Stomach (tissue), 9 donors: ENCODE measurements around the gene CHRNG. TPM values are rescaled to one million over a fixed set of nuclear protein-coding genes. Genes with fewer than 3 reads are reported as not detected.

Experiments
- DNase-seq, 2 donors: peaks; one replicate each; pipeline versions ENCODE4 v3.0.0 to v3.0.0-alpha.2; 2013 to 2019
- H3K27ac ChIP-seq, 5 donors: fragments of 200-600 bp in 4 of 5; sonication (generic) in 4 of 5; one replicate each; pipeline ENCODE4 v1.5.1; 2013 to 2019; ENCODE audit warnings: mild to moderate bottlenecking in 1 of 5, moderate library complexity in 1 of 5
- H3K27me3 ChIP-seq, 3 donors: fragments of 200-600 bp; sonication (generic); one replicate each; pipeline ENCODE4 v1.5.1; 2017 to 2019; ENCODE audit warnings: mixed run types in 1 of 3
- H3K36me3 ChIP-seq, 4 donors: fragments of 200-600 bp; sonication (generic); 1 replicate in 3 of 4; 2 replicates in 1 of 4; pipeline ENCODE4 v1.5.1; 2016 to 2019
- H3K4me1 ChIP-seq, 4 donors: fragments of 200-600 bp; sonication (generic); one replicate each; pipeline ENCODE4 v1.5.1; 2016 to 2019
- H3K4me3 ChIP-seq, 4 donors: fragments of 200-600 bp; sonication (generic) in 3 of 4; one replicate each; pipeline ENCODE4 v1.5.1; 2016 to 2019; ENCODE audit warnings: mild to moderate bottlenecking in 1 of 4
- H3K9me3 ChIP-seq, 4 donors: fragments of 200-600 bp; sonication (generic); one replicate each; pipeline ENCODE4 v1.5.1; 2016 to 2019
- EP300 ChIP-seq: sonication (generic); formaldehyde crosslinking; IDR thresholded peaks from one replicate; pipeline ENCODE4 v1.6.1; 2017; ENCODE audit warnings: antibody characterized with exemption
- POLR2A ChIP-seq, 4 donors: fragments of 450-650 bp; IDR thresholded peaks; one replicate each; pipeline ENCODE4 v1.6.1; 2016; ENCODE audit warnings: antibody characterized with exemption in 4 of 4, control low read depth in 2 of 4, mild to moderate bottlenecking in 1 of 4, moderate library complexity in 1 of 4
- POLR2AphosphoS5 ChIP-seq, 3 donors: sonication (generic); formaldehyde crosslinking; IDR thresholded peaks; one replicate each; pipeline ENCODE4 v1.6.1; 2016; ENCODE audit warnings: antibody characterized with exemption in 3 of 3
- WGBS, 5 donors: extraction: QIAGEN DNeasy Blood & Tissue Kit in 3 of 5; methylation state at CpG; one replicate each; pipeline versions ENCODE4 v1.1.5 to v1.1.7; 2013 to 2018; 5-methylcytosine and 5-hydroxymethylcytosine counted together
- intact Hi-C: fragments of 100-400 bp; cut with DNase I; formaldehyde crosslinking; loops from one replicate; pipeline ENCODE4 v1.15.1; 2023; ENCODE audit warnings: low total_unique reads
- polyA plus RNA-seq, 3 donors: library from polyadenylated mRNA; stranded (reverse); fragments of 200-250 nt; gene quantifications; one replicate each; pipeline ENCODE4 v1.2.3, GENCODE V29; 2013
- total RNA-seq, 5 donors: library from RNA; depleted of rRNA; stranded (reverse); fragments of >200 nt; gene quantifications; one replicate each; pipeline versions ENCODE4 v1.1.0 to v1.2.3, GENCODE V29; 2014 to 2016
- TF ChIP-seq, protein P1 (sequence below), 7 experiments: fragments of 450-650 bp in 4 of 7; fragments of 200-600 bp in 3 of 7; sonication (generic) in 3 of 7; IDR thresholded peaks; one replicate each; pipeline ENCODE4 v1.5.1; 2016 to 2019; ENCODE audit warnings: antibody characterized with exemption in 7 of 7, control low read depth in 2 of 7, mild to moderate bottlenecking in 1 of 7
- donor health status: healthy with polysubstance abuse.
- donor health status: Bipolar disorder and iron deficiency.
- donor health status: healthy.

CHRNG gene
- total and polyA plus RNA-seq, 8 donors, result not detected

DNA sequence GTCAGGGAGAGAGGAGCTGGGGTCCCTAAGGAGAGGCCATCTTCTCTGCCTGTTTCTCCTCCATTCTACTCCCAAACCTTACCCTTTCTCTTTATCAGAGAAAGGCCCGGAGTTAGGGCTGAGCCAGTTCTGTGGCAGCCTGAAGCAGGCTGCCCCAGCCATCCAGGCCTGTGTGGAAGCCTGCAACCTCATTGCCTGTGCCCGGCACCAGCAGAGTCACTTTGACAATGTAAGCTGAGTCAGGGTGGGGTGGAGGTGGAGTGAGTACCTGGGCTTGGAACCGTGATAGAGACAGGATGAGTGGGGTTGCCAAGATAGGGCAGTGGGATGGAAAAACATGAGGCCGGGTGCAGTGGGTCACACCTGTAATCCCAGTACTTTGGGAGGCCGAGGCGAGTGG, 5.2 kb downstream of the CHRNG start:
- WGBS, 5 donors, result 81 to 89% (median 87%) methylated on average over 6 of the region's 6 CpGs
- intact Hi-C loops, result no loop called here

DNA sequence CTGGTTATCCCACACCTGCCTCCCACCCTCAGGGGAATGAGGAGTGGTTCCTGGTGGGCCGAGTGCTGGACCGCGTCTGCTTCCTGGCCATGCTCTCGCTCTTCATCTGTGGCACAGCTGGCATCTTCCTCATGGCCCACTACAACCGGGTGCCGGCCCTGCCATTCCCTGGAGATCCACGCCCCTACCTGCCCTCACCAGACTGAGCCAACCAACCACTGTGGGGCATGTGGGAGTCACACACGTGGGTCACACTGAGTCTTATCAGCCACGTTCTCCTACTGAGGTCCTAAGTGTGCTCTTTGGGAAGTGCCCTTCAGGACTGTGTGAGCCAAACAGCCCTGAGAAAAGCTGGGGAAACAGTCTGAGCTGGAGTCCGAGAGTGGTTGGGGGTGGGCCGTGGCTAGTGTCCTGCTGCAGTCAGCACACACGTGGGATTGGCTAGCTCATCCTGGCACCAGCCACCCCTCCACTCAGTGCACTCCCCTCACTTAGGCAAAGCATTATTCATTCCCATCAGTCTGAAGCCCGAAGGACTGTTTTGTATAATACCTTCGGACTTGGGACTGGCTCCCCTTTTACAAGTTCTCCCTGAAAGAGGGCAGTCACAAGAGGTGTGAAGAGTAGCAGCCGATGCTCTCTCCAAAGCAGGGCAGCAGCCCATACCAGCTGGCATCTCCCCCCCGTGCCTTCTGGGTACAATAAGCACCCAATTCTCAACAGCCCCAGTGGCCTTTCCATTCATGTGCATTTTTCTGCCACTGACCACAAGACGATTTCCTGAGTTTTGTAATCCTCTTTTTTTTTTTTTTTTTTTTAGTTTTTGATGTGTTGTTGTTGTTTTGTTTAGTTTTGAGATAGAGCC, 6.3 kb downstream of the CHRNG start:
- Histone ChIP-seq H3K4me3 (no peak overlapping the region), H3K4me1 (peaks cover 7 to 27% (median 11%) of the 10 kb centered on the region in 4 donors), H3K27ac (no peak overlapping the region), H3K27me3 (peaks cover 0 to 1% (median 0%) of the 10 kb centered on the region in 3 donors), H3K36me3 (peaks cover 0 to 21% (median 10%) of the 10 kb centered on the region in 4 donors), H3K9me3 (peaks cover 0 to 4% (median 0%) of the 10 kb centered on the region in 4 donors)
- 82 to 88% (median 85%) methylated on average over 13 to 17 of the region's 17 CpGs for WGBS, 5 donors
- intact Hi-C loops, result no loop called here
- TF ChIP-seq POLR2AphosphoS5 (IDR thresholded peaks at IDR 0.05) (no peak), POLR2A (IDR thresholded peaks at IDR 0.05) (no peak), EP300 (no peak)
- TF ChIP-seq, protein P1, sequence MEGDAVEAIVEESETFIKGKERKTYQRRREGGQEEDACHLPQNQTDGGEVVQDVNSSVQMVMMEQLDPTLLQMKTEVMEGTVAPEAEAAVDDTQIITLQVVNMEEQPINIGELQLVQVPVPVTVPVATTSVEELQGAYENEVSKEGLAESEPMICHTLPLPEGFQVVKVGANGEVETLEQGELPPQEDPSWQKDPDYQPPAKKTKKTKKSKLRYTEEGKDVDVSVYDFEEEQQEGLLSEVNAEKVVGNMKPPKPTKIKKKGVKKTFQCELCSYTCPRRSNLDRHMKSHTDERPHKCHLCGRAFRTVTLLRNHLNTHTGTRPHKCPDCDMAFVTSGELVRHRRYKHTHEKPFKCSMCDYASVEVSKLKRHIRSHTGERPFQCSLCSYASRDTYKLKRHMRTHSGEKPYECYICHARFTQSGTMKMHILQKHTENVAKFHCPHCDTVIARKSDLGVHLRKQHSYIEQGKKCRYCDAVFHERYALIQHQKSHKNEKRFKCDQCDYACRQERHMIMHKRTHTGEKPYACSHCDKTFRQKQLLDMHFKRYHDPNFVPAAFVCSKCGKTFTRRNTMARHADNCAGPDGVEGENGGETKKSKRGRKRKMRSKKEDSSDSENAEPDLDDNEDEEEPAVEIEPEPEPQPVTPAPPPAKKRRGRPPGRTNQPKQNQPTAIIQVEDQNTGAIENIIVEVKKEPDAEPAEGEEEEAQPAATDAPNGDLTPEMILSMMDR (IDR thresholded peaks at IDR 0.05), result no peak
- DNase-seq, result no peak

More for the DNA sequence above, 5.2 kb downstream of the CHRNG start:
- Histone ChIP-seq H3K36me3 (peaks cover 0 to 21% (median 10%) of the 10 kb centered on the region in 4 donors), H3K4me1 (peaks cover 5 to 23% (median 10%) of the 10 kb centered on the region in 4 donors), H3K27ac (no peak overlapping the region), H3K4me3 (no peak overlapping the region), H3K27me3 (peaks cover 0 to 12% (median 0%) of the 10 kb centered on the region in 3 donors), H3K9me3 (peaks cover 0 to 4% (median 0%) of the 10 kb centered on the region in 4 donors)
- no peak for DNase-seq
- no peak for TF ChIP-seq POLR2AphosphoS5 (IDR thresholded peaks at IDR 0.05)
- no peak for TF ChIP-seq POLR2A (IDR thresholded peaks at IDR 0.05)

DNA sequence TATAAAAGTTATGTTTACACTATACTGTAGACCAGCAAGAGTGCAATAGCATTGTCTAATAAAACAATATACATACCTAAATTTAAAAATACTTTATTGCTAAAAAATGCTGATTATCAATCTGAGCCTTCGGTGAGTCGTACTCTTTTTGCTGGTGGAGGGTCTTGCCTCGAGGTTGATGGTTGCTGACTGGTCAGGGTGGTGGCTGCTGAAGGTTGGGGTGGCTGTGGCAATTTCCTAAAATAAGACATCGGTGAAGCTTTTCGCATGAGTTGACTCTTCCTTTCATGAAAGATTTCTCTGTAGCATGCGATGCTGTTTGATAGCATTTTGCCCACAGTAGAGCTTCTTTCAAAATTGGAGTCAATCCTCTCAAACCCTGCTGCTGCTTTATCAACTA, 8.5 kb downstream of the CHRNG start:
- WGBS, 5 donors, result 97 to 99% (median 98%) methylated on average over 6 of the region's 6 CpGs
- intact Hi-C loops, result no loop called here
- Histone ChIP-seq H3K27me3 (no peaks in the 10 kb centered on the region), H3K27ac (no peak overlapping the region), H3K4me1 (peaks cover 18 to 46% (median 27%) of the 10 kb centered on the region in 4 donors), H3K36me3 (peaks cover 0 to 34% (median 14%) of the 10 kb centered on the region in 4 donors), H3K4me3 (no peak overlapping the region), H3K9me3 (peaks cover 0 to 4% (median 0%) of the 10 kb centered on the region in 4 donors)
- TF ChIP-seq POLR2AphosphoS5 (IDR thresholded peaks at IDR 0.05) (no peak), EP300 (no peak)
- DNase-seq, result no peak

DNA sequence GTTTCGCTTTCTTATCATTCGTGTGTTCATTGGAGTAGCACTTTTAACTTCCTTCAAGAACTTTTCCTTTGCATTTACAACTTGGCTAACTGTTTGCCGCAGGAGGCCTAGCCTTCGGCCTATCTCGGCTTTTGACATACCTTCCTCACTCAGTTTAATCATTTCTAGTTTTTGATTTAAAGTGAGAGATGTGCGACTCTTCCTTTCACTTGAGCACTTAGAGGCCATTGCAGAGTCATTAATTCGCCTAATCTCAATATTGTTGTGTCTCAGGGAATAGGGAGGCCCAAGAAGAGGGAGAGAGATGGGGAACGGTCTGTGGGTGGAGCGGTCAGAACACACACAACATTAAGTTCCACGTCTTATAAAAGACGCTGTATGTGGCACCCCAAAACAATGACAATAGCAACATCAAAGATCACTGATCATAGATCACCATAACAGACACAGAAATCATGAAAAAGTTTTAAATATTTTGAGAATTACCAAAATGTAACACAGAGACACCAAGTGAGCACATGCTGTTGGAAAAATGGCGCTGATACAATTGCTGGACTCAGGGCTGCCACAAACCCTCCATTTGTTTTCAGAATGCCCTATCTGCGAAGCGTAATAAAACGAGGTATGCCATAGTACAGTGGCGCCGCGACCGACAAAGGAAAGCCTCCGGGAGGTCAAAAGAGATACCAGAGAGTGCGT, 10.3 kb downstream of the CHRNG start:
- Histone ChIP-seq H3K9me3 (peaks cover 0 to 4% (median 0%) of the 10 kb centered on the region in 4 donors), H3K36me3 (peaks cover 0 to 33% (median 17%) of the 10 kb centered on the region in 4 donors), H3K4me1 (peaks cover 19 to 64% (median 40%) of the 10 kb centered on the region in 4 donors), H3K27me3 (no peaks in the 10 kb centered on the region), H3K4me3 (peak overlapping the region; percentile 80 to 93 (median 88)), H3K27ac (peak overlapping the region; percentile 98 to 99 (median 98))
- intact Hi-C loops, result no loop called here
- TF ChIP-seq POLR2AphosphoS5 (IDR thresholded peaks at IDR 0.05) (no peak), POLR2A (IDR thresholded peaks at IDR 0.05) (no peak), EP300 (no peak)
- TF ChIP-seq, protein P1 (IDR thresholded peaks at IDR 0.05), result no peak
- no peak for DNase-seq
- 13 to 28% (median 21%) methylated on average over 15 to 21 of the region's 21 CpGs for WGBS, 5 donors
